Parathyroid adenoma (tissue), 2 donors: ENCODE measurements around the gene UBASH3A.
A peak's percentile ranks its signal among the peaks of the same experiment; 100 is the strongest.

Source experiments
- H2AFZ ChIP-seq: fragments of 300-600 bp; sonication (generic); one replicate; pipeline ENCODE4 v1.7.0; 2017; ENCODE audit warnings: antibody characterized with exemption, mild to moderate bottlenecking
- H3K27ac ChIP-seq: fragments of 300-600 bp; sonication (generic); one replicate; pipeline ENCODE4 v1.7.0; 2017
- H3K27me3 ChIP-seq: fragments of 300-600 bp; sonication (generic); one replicate; pipeline ENCODE4 v1.7.0; 2017; ENCODE audit warnings: low read length; ENCODE audit not compliant: control insufficient read depth, insufficient read depth
- H3K36me3 ChIP-seq: fragments of 300-600 bp; sonication (generic); one replicate; pipeline ENCODE4 v1.7.0; 2017; ENCODE audit warnings: low read length; ENCODE audit not compliant: control insufficient read depth, insufficient read depth
- H3K4me1 ChIP-seq: fragments of 300-600 bp; sonication (generic); one replicate; pipeline ENCODE4 v1.7.0; 2017; ENCODE audit warnings: control low read depth
- H3K4me2 ChIP-seq: fragments of 300-600 bp; sonication (generic); one replicate; pipeline ENCODE4 v1.7.0; 2017; ENCODE audit warnings: low read length
- H3K4me3 ChIP-seq: fragments of 300-600 bp; sonication (generic); one replicate; pipeline ENCODE4 v1.7.0; 2017; ENCODE audit warnings: low read depth, low read length
- H3K79me2 ChIP-seq: fragments of 300-600 bp; sonication (generic); one replicate; pipeline ENCODE4 v1.7.0; 2017; ENCODE audit warnings: control low read depth
- H3K9ac ChIP-seq: fragments of 300-600 bp; sonication (generic); one replicate; pipeline ENCODE4 v1.7.0; 2017; ENCODE audit warnings: mild to moderate bottlenecking
- H3K9me3 ChIP-seq: fragments of 300-600 bp; sonication (generic); one replicate; pipeline ENCODE4 v1.7.0; 2017; ENCODE audit warnings: low read length; ENCODE audit not compliant: control insufficient read depth
- TF ChIP-seq, protein P1 (sequence below): fragments of 300-600 bp; sonication (generic); IDR thresholded peaks from one replicate; pipeline ENCODE4 v1.7.0; 2017; ENCODE audit warnings: antibody characterized with exemption, mild to moderate bottlenecking
- donor health status: primary hyperparathyroidism.

UBASH3A gene

DNA sequence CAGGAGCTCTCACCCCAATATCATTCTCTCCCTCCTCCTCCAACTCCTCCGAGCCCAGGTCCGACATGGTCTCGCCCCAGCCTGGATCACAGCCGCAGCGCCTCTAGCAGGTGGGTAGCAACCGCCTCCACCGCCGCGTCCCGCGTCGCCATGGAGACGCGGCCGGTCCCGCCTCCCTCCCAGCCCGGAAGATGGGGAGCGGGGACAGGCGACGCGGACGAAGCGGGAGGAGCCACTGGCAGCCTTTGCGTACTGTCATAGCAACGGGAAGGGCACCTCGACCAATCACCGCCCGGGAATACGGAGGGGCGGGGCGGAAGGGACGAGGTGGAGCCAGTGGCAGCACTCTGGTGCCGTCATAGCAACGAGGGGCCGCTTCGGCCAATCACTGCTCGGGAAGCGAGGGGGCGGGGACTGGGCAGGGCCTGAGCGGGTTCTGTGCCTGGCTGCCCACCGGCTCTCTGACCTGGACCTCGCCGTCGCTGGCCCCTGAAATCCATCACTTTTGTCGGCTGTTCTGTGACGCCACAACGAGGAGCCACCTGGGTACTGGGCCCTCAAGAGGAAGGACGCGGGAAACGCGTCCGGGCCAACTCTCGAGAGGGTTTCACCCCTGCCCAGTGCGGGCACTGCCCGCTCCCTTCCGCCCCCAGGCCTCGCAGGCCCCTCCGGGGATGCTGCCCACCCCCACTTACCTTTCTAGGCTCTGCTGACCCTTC is 92.6 kb downstream of the UBASH3A start, which contains the start of gene RSPH1:
RSPH1 (minus strand) TSS at position 105 of the 719 bp plus-strand sequence; CDS start at position 67, 38 bp downstream.
- H3K4me2 ChIP-seq: peak within 1 kb of the TSS; percentile 97
- H3K9me3 ChIP-seq: no peaks in the 10 kb centered on the region
- peak within 1 kb of the TSS; percentile 96 for H2AFZ ChIP-seq
- no peaks in the 10 kb centered on the region for H3K36me3 ChIP-seq
- peak within 1 kb of the TSS; percentile 97 for H3K27ac ChIP-seq
- H3K4me1 ChIP-seq: no peaks in the 10 kb centered on the region
- TF ChIP-seq, protein P1, sequence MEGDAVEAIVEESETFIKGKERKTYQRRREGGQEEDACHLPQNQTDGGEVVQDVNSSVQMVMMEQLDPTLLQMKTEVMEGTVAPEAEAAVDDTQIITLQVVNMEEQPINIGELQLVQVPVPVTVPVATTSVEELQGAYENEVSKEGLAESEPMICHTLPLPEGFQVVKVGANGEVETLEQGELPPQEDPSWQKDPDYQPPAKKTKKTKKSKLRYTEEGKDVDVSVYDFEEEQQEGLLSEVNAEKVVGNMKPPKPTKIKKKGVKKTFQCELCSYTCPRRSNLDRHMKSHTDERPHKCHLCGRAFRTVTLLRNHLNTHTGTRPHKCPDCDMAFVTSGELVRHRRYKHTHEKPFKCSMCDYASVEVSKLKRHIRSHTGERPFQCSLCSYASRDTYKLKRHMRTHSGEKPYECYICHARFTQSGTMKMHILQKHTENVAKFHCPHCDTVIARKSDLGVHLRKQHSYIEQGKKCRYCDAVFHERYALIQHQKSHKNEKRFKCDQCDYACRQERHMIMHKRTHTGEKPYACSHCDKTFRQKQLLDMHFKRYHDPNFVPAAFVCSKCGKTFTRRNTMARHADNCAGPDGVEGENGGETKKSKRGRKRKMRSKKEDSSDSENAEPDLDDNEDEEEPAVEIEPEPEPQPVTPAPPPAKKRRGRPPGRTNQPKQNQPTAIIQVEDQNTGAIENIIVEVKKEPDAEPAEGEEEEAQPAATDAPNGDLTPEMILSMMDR: no peak
- H3K27me3 ChIP-seq: no peaks in the 10 kb centered on the region
- H3K4me3 ChIP-seq: peak within 1 kb of the TSS; percentile 97
- no peaks in the 10 kb centered on the region for H3K79me2 ChIP-seq
- peak within 1 kb of the TSS; percentile 76 for H3K9ac ChIP-seq

GRCh38 chr21:42496839-42497202 is 93.1 kb downstream of the UBASH3A start:
- Histone ChIP-seq H3K9me3 (no peaks in the 10 kb centered on the region), H3K9ac (peak overlapping the region; percentile 76), H3K27me3 (no peaks in the 10 kb centered on the region), H3K27ac (peak overlapping the region; percentile 97), H3K4me2 (peak overlapping the region; percentile 97), H3K79me2 (no peaks in the 10 kb centered on the region), H3K4me3 (peak overlapping the region; percentile 97), H2AFZ (peak overlapping the region; percentile 96), H3K36me3 (no peaks in the 10 kb centered on the region), H3K4me1 (no peaks in the 10 kb centered on the region)
- TF ChIP-seq, protein P1: no peak
